Mesenchymal stem cell (in vitro differentiated cells and primary cell): ENCODE results near the gene PTTG1.

ENCODE experiments used
- DNase-seq: peaks from one replicate; pipeline ENCODE4 v3.0.0-alpha.2; 2013
- H2AFZ ChIP-seq: one replicate; pipeline ENCODE4 v1.6.1; 2013; ENCODE audit warnings: low read depth, mild to moderate bottlenecking, control low read depth, inconsistent platforms, low read length, moderate library complexity
- H2AK5ac ChIP-seq: 2 replicates; pipeline ENCODE4 v1.6.1; 2013; ENCODE audit warnings: low read length, moderate library complexity, mild to moderate bottlenecking, inconsistent platforms; ENCODE audit not compliant: severe bottlenecking
- H2BK120ac ChIP-seq: one replicate; pipeline ENCODE4 v1.6.1; 2013; ENCODE audit warnings: low read depth, mild to moderate bottlenecking, inconsistent platforms, low read length, moderate library complexity
- H2BK12ac ChIP-seq, 2 experiments: one replicate each; pipeline ENCODE4 v1.6.1; 2013; ENCODE audit warnings: inconsistent platforms in 2 of 2, low read length in 2 of 2, mild to moderate bottlenecking in 2 of 2, moderate library complexity in 2 of 2, control low read depth in 1 of 2
- H2BK15ac ChIP-seq: one replicate; pipeline ENCODE4 v1.6.1; 2013; ENCODE audit warnings: mild to moderate bottlenecking, low read depth, inconsistent platforms; ENCODE audit not compliant: poor library complexity, severe bottlenecking
- H2BK5ac ChIP-seq: 2 replicates; pipeline ENCODE4 v1.6.1; 2013; ENCODE audit warnings: low read depth, mild to moderate bottlenecking, low read length, control low read depth, inconsistent platforms; ENCODE audit not compliant: poor library complexity, severe bottlenecking
- H3K14ac ChIP-seq, 2 experiments: one replicate each; pipeline ENCODE4 v1.6.1; 2013; ENCODE audit warnings: inconsistent platforms in 2 of 2, low read length in 2 of 2, control low read depth in 1 of 2, mild to moderate bottlenecking in 1 of 2, moderate library complexity in 1 of 2
- H3K18ac ChIP-seq, 2 experiments: one replicate each; pipeline ENCODE4 v1.6.1; 2013; ENCODE audit warnings: inconsistent platforms in 2 of 2, low read length in 2 of 2, control low read depth in 1 of 2, low read depth in 1 of 2, mild to moderate bottlenecking in 1 of 2
- H3K23ac ChIP-seq, 2 experiments: one replicate each; pipeline ENCODE4 v1.6.1; 2013; ENCODE audit warnings: inconsistent platforms in 2 of 2, low read length in 2 of 2, mild to moderate bottlenecking in 2 of 2, moderate library complexity in 2 of 2, control low read depth in 1 of 2
- H3K27ac ChIP-seq: 2 replicates; pipeline ENCODE4 v1.5.1; 2013; ENCODE audit warnings: mild to moderate bottlenecking, moderate library complexity, low read length, control low read depth, inconsistent platforms; ENCODE audit not compliant: poor library complexity, severe bottlenecking
- H3K27me3 ChIP-seq, 2 experiments: 2 replicates each; pipeline versions ENCODE4 v1.6.1 to v1.7.0; 2013; ENCODE audit warnings: low read length in 2 of 2, mild to moderate bottlenecking in 2 of 2, moderate library complexity in 2 of 2, control low read depth in 1 of 2, inconsistent platforms in 1 of 2; ENCODE audit not compliant: control insufficient read depth in 1 of 2, insufficient read depth in 1 of 2
- H3K36me3 ChIP-seq, 2 experiments: 2 replicates each; pipeline versions ENCODE4 v1.6.1 to v1.7.0; 2013; ENCODE audit warnings: low read length in 2 of 2, control low read depth in 1 of 2, inconsistent platforms in 1 of 2, low read depth in 1 of 2, mild to moderate bottlenecking in 1 of 2; ENCODE audit not compliant: insufficient read depth in 2 of 2, control insufficient read depth in 1 of 2
- H3K4ac ChIP-seq, 2 experiments: one replicate each; pipeline ENCODE4 v1.6.1; 2013; ENCODE audit warnings: inconsistent platforms in 2 of 2, low read length in 2 of 2, mild to moderate bottlenecking in 2 of 2, moderate library complexity in 2 of 2, control low read depth in 1 of 2, low read depth in 1 of 2
- H3K4me1 ChIP-seq: 2 replicates; pipeline ENCODE4 v1.6.1; 2013; ENCODE audit warnings: low read depth, low read length, control low read depth; ENCODE audit not compliant: control insufficient read depth, insufficient read depth
- H3K4me2 ChIP-seq: 2 replicates; pipeline ENCODE4 v1.6.1; 2013; ENCODE audit warnings: low read length, mild to moderate bottlenecking, inconsistent platforms; ENCODE audit not compliant: poor library complexity, severe bottlenecking
- H3K4me3 ChIP-seq, 2 experiments: 2 replicates each; pipeline versions ENCODE4 v1.5.1 to v1.7.0; 2013; ENCODE audit warnings: low read length in 2 of 2, mild to moderate bottlenecking in 2 of 2, control low read depth in 1 of 2, low read depth in 1 of 2; ENCODE audit not compliant: insufficient read depth in 1 of 2
- H3K79me1 ChIP-seq: replicated peaks from 2 replicates; pipeline ENCODE4 v1.6.1; 2013; ENCODE audit warnings: mild to moderate bottlenecking, control low read depth, low read length, inconsistent platforms; ENCODE audit not compliant: poor library complexity, severe bottlenecking
- H3K9ac ChIP-seq: 2 replicates; pipeline ENCODE4 v1.7.0; 2013; ENCODE audit warnings: mild to moderate bottlenecking, low read length, moderate library complexity
- H3K9me3 ChIP-seq: 2 replicates; pipeline ENCODE4 v1.7.0; 2013; ENCODE audit warnings: mild to moderate bottlenecking, low read length; ENCODE audit not compliant: control insufficient read depth
- H4K8ac ChIP-seq: one replicate; pipeline ENCODE4 v1.6.1; 2013; ENCODE audit warnings: inconsistent platforms, mild to moderate bottlenecking, low read length, moderate library complexity
- H4K91ac ChIP-seq: one replicate; pipeline ENCODE4 v1.6.1; 2013; ENCODE audit warnings: mild to moderate bottlenecking, low read length, inconsistent platforms
- WGBS: methylation state at CpG from one replicate; pipeline ENCODE4 v1.1.7; 2013; ENCODE audit warnings: mixed read lengths; 5-methylcytosine and 5-hydroxymethylcytosine counted together

The PTTG1 gene

DNA sequence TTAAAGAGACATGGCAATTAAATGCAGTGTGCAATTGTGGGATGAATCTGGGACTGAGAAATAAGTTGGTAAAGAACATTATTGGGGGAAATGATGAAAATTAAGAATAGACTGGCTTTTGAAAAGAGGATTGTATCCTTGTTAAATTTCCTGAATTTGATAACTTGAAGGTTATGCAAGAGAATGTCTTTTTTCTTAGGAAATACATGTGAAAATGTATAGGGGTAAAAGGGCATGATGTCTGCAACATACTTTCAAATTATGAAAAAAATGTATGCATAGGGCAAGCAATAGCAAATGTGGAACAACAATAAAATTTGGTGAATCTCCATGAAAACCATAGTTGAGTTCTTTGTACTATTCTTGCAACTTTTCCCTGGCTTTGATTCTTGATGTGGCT is 24.1 kb downstream of the PTTG1 start:
- H3K18ac ChIP-seq = no peak overlapping the region
- no peak overlapping the region for H2BK15ac ChIP-seq
- no peaks in the 10 kb centered on the region for H3K4me1 ChIP-seq
- H3K4me3 ChIP-seq = no peak overlapping the region
- no peak overlapping the region for H3K4me2 ChIP-seq
- DNase-seq = no peak
- no peak overlapping the region for H3K27ac ChIP-seq
- H4K91ac ChIP-seq = no peak overlapping the region
- no peak overlapping the region for H4K8ac ChIP-seq
- H3K14ac ChIP-seq = no peak overlapping the region
- H3K4ac ChIP-seq = no peak overlapping the region
- no peaks in the 10 kb centered on the region for H3K9me3 ChIP-seq
- no peaks in the 10 kb centered on the region for H3K79me1 ChIP-seq
- H3K23ac ChIP-seq = no peak overlapping the region
- H2AFZ ChIP-seq = no peak overlapping the region
- H2BK12ac ChIP-seq = no peak overlapping the region
- H2BK5ac ChIP-seq = no peak overlapping the region
- no peak overlapping the region for H2BK120ac ChIP-seq
- H2AK5ac ChIP-seq = no peak overlapping the region
- no peak overlapping the region for H3K9ac ChIP-seq
- H3K27me3 ChIP-seq = no peaks in the 10 kb centered on the region
- no peaks in the 10 kb centered on the region for H3K36me3 ChIP-seq

DNA sequence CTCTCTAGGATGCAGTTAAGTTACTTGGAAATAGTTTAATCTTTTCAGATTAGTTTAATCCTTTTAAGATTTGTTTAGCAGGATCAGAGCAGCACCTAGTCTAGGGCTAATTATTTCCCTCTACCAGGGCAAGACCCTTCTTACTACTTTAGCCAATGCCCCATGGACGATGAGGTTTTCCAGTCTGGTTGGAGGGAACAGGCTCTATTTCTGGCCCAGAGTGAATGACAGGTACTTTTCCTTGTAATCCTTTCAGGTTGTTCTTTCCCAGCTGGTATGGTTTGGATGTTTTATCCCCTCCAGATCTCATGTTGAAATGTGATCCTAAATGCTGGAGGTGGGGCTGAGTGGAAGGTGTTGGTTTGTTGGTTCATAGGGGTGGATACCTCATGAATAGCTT is 27.2 kb downstream of the PTTG1 start:
- no peak for DNase-seq
- Histone ChIP-seq H3K36me3 (no peaks in the 10 kb centered on the region), H3K4me1 (no peaks in the 10 kb centered on the region), H2AFZ (no peak overlapping the region), H3K23ac (no peak overlapping the region), H4K8ac (no peak overlapping the region), H3K4ac (no peak overlapping the region), H2AK5ac (no peak overlapping the region), H3K4me3 (no peak overlapping the region), H2BK5ac (no peak overlapping the region), H3K18ac (no peak overlapping the region), H3K9me3 (no peaks in the 10 kb centered on the region), H3K79me1 (no peaks in the 10 kb centered on the region), H2BK120ac (no peak overlapping the region), H2BK12ac (no peak overlapping the region), H4K91ac (no peak overlapping the region), H2BK15ac (no peak overlapping the region), H3K27me3 (peaks cover 0 to 1% of the 10 kb centered on the region in 2 experiments), H3K9ac (no peak overlapping the region), H3K14ac (no peak overlapping the region), H3K27ac (no peak overlapping the region), H3K4me2 (no peak overlapping the region)
- 92% methylated on average over 1 of the region's 1 CpG for WGBS

DNA sequence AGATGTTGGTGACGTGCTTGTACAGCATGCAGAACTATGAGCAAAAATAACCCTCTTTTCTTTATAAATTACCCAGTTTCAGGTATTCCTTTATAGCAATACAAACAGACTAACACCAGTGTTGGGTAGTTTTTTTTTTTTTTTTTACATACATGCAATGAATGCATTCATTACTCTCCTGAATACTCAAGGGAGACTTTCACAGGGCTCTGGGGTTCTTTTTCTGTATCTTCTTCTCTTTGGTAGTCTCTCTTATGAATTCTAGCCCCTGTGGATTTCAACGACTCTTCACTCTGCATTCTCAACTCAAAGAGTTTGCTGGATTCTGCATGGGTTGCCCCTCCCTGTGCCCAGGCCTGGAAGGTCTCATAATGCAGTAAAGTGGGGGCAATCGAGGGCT is 27.8 kb downstream of the PTTG1 start:
- 69% methylated on average over 3 of the region's 3 CpGs for WGBS
- H2BK120ac ChIP-seq = no peak overlapping the region
- no peak overlapping the region for H2AK5ac ChIP-seq
- no peak overlapping the region for H3K18ac ChIP-seq
- no peak overlapping the region for H3K27ac ChIP-seq
- no peaks in the 10 kb centered on the region for H3K4me1 ChIP-seq
- no peaks in the 10 kb centered on the region for H3K36me3 ChIP-seq
- no peak for DNase-seq
- H2BK12ac ChIP-seq = no peak overlapping the region
- no peaks in the 10 kb centered on the region for H3K9me3 ChIP-seq
- no peak overlapping the region for H3K14ac ChIP-seq
- H3K4me2 ChIP-seq = no peak overlapping the region
- no peak overlapping the region for H4K91ac ChIP-seq
- H2BK5ac ChIP-seq = no peak overlapping the region
- H2AFZ ChIP-seq = no peak overlapping the region
- no peak overlapping the region for H3K4me3 ChIP-seq
- H3K27me3 ChIP-seq = peaks cover 0 to 6% of the 10 kb centered on the region in 2 experiments
- no peak overlapping the region for H3K9ac ChIP-seq
- H2BK15ac ChIP-seq = no peak overlapping the region
- no peaks in the 10 kb centered on the region for H3K79me1 ChIP-seq
- H3K4ac ChIP-seq = no peak overlapping the region
- H4K8ac ChIP-seq = no peak overlapping the region
- no peak overlapping the region for H3K23ac ChIP-seq

DNA sequence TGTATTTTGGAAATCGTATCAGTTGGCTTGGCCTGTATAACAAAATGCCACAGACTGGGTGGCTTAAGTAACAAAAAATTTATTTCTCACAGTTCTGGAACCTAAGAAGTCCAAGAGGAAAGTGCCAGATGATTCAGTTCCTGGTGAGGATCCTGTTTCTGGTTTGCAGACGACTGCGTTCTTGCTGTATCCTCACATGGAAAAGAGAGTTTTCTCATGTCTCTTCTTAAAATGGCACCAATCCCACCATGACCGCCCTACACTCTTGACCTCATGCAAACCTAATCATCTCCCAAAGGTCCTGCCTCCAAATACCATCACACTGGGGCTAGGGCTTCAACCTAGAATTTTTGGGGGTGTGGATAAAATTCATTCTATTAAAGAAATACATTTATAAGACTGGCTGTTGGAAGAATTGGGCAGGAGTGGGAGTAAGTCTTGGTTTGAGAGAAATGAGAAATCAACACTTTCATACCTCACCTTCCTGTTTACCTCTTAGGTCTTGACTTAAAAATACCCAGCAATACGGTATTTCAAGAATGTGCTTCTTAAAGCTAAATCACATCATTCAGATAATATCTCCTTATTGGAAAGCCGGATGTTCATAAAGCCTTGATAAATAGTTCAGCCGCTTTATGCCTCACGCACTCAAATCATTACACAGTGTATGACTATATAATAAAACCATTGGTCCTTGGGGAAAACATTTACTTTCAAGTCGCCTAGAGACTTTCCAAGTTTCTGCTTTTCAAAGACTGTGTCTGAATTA is 28.7 kb downstream of the PTTG1 start:
- 88% methylated on average over 8 of the region's 9 CpGs for WGBS
- no peaks in the 10 kb centered on the region for H3K4me1 ChIP-seq

More for the DNA sequence above, 28.7 kb downstream of the PTTG1 start:
- no peak overlapping the region for H4K91ac ChIP-seq
- no peak overlapping the region for H3K4ac ChIP-seq
- H3K79me1 ChIP-seq = no peaks in the 10 kb centered on the region
- no peaks in the 10 kb centered on the region for H3K9me3 ChIP-seq
- no peaks in the 10 kb centered on the region for H3K36me3 ChIP-seq
- no peak overlapping the region for H3K4me3 ChIP-seq
- peaks cover 0 to 6% of the 10 kb centered on the region in 2 experiments for H3K27me3 ChIP-seq
- H2BK15ac ChIP-seq = no peak overlapping the region
- H3K23ac ChIP-seq = no peak overlapping the region
- no peak overlapping the region for H2BK5ac ChIP-seq
- no peak overlapping the region for H4K8ac ChIP-seq
- H2BK120ac ChIP-seq = no peak overlapping the region
- no peak for DNase-seq
- no peak overlapping the region for H3K4me2 ChIP-seq
- no peak overlapping the region for H2AFZ ChIP-seq
- no peak overlapping the region for H2AK5ac ChIP-seq
- no peak overlapping the region for H3K14ac ChIP-seq
- no peak overlapping the region for H3K27ac ChIP-seq
- H3K18ac ChIP-seq = no peak overlapping the region
- no peak overlapping the region for H2BK12ac ChIP-seq
- H3K9ac ChIP-seq = no peak overlapping the region
